Gastrocnemius medialis (tissue), 4 donors: Measurements from ENCODE around the gene EREG. TPM values are rescaled to one million over a fixed set of nuclear protein-coding genes. Genes with fewer than 3 reads are reported as not detected.

Experiments used
- ATAC-seq, 2 donors: fragments of 150-250 bp; one replicate each; pipeline ENCODE4 v1.9.1; 2016
- DNase-seq, 2 donors: peaks; one replicate each; pipeline ENCODE4 v3.0.0-alpha.2; 2019
- H3K27ac ChIP-seq, 4 donors: fragments of 200-600 bp; sonication (generic); 1 replicate in 1 of 4; 2 replicates in 3 of 4; pipeline ENCODE4 v1.5.1; 2016 to 2018; ENCODE audit warnings: mild to moderate bottlenecking in 2 of 4, moderate library complexity in 1 of 4
- H3K27me3 ChIP-seq, 3 donors: fragments of 200-600 bp; sonication (generic) in 2 of 3; 1 replicate in 1 of 3; 2 replicates in 2 of 3; pipeline versions ENCODE4 v1.5.1 to v1.6.0; 2016 to 2019; ENCODE audit warnings: mild to moderate bottlenecking in 1 of 3, moderate library complexity in 1 of 3
- H3K36me3 ChIP-seq, 2 donors: fragments of 200-600 bp; sonication (generic) in 1 of 2; one replicate each; pipeline ENCODE4 v1.5.1; 2017 to 2018
- H3K4me1 ChIP-seq, 2 donors: fragments of 200-600 bp; sonication (generic) in 1 of 2; one replicate each; pipeline ENCODE4 v1.5.1; 2016 to 2017; ENCODE audit warnings: mild to moderate bottlenecking in 2 of 2
- H3K4me3 ChIP-seq, 4 donors: fragments of 200-600 bp; sonication (generic) in 3 of 4; 1 replicate in 1 of 4; 2 replicates in 3 of 4; pipeline ENCODE4 v1.5.1; 2016 to 2019; ENCODE audit warnings: mild to moderate bottlenecking in 2 of 4
- H3K9me3 ChIP-seq, 3 donors: fragments of 200-600 bp; sonication (generic) in 2 of 3; 1 replicate in 1 of 3; 2 replicates in 2 of 3; pipeline ENCODE4 v1.5.1; 2016 to 2019
- CTCF ChIP-seq, 5 experiments: fragments of 450-650 bp in 3 of 5; fragments of 200-600 bp in 2 of 5; sonication (generic) in 2 of 5; IDR thresholded peaks in 4 of 5; conservative IDR thresholded peaks in 1 of 5; 1 replicate in 4 of 5; 2 replicates in 1 of 5; pipeline ENCODE4 v1.5.1; 2016 to 2019; ENCODE audit warnings: antibody characterized with exemption in 5 of 5, mild to moderate bottlenecking in 3 of 5, moderate library complexity in 3 of 5
- POLR2A ChIP-seq, 2 donors: fragments of 450-650 bp; IDR thresholded peaks; one replicate each; pipeline ENCODE4 v1.6.1; 2017; ENCODE audit warnings: antibody characterized with exemption in 2 of 2, mild to moderate bottlenecking in 2 of 2, moderate library complexity in 2 of 2
- in situ Hi-C, 4 donors: fragments of 200-750 bp; cut with MboI; loops; one replicate each; pipeline versions ENCODE4 v1.15.0 to v1.8.0; 2017; ENCODE audit warnings: low sequenced_read_pairs in 4 of 4
- intact Hi-C: fragments of 100-400 bp; cut with DNase I; formaldehyde crosslinking; loops from one replicate; pipeline ENCODE4 v1.15.1; 2023; ENCODE audit warnings: low total_unique reads
- total RNA-seq, 4 donors: library from RNA; depleted of rRNA; stranded (reverse); fragments of >200 nt; gene quantifications; one replicate each; pipeline versions ENCODE4 v1.1.0 to v1.2.3, GENCODE V29; 2016

EREG gene
- total RNA-seq, 4 donors from 2014 or later = 0.07 to 0.84 TPM; not detected in 2

- in situ Hi-C loops = no loop called here
Observed at GRCh38 chr4:74389494-74389893, 24.5 kb downstream of the EREG start.

GRCh38 chr4:74390677-74391076 lies 25.7 kb downstream of the EREG start:
- in situ Hi-C loops = no loop called here
- H3K27me3 ChIP-seq = no peaks in the 10 kb centered on the region

More at GRCh38 chr4:74389494-74389893, 24.5 kb downstream of the EREG start:
- intact Hi-C loops = no loop called here
- H3K4me1 ChIP-seq = no peaks in the 10 kb centered on the region
- no peak overlapping the region for H3K4me3 ChIP-seq
- no peak for ATAC-seq
- no peak for DNase-seq
- H3K27me3 ChIP-seq = no peaks in the 10 kb centered on the region
- no peak for TF ChIP-seq CTCF (IDR thresholded peaks at IDR 0.05 in 4 of 5, conservative IDR thresholded peaks at IDR 0.05 in 1 of 5)
- TF ChIP-seq POLR2A (IDR thresholded peaks at IDR 0.05) = no peak
- H3K9me3 ChIP-seq = no peaks in the 10 kb centered on the region
- no peaks in the 10 kb centered on the region for H3K36me3 ChIP-seq
- no peak overlapping the region for H3K27ac ChIP-seq

GRCh38 chr4:74391346-74391745 lies 26.4 kb downstream of the EREG start:
- in situ Hi-C loops (no loop called here), intact Hi-C loops (no loop called here)
- Histone ChIP-seq H3K4me1 (no peaks in the 10 kb centered on the region), H3K36me3 (no peaks in the 10 kb centered on the region), H3K4me3 (no peak overlapping the region), H3K9me3 (no peaks in the 10 kb centered on the region), H3K27ac (no peak overlapping the region), H3K27me3 (no peaks in the 10 kb centered on the region)
- TF ChIP-seq CTCF (IDR thresholded peaks at IDR 0.05 in 4 of 5, conservative IDR thresholded peaks at IDR 0.05 in 1 of 5) = no peak
- DNase-seq = no peak
- ATAC-seq = no peak

More at GRCh38 chr4:74390677-74391076, 25.7 kb downstream of the EREG start:
- Histone ChIP-seq H3K27ac (no peak overlapping the region), H3K4me3 (no peak overlapping the region), H3K4me1 (no peaks in the 10 kb centered on the region), H3K9me3 (no peaks in the 10 kb centered on the region), H3K36me3 (no peaks in the 10 kb centered on the region)
- DNase-seq (no peak), ATAC-seq (no peak)
- TF ChIP-seq CTCF (IDR thresholded peaks at IDR 0.05 in 4 of 5, conservative IDR thresholded peaks at IDR 0.05 in 1 of 5) (no peak), POLR2A (IDR thresholded peaks at IDR 0.05) (no peak)
- intact Hi-C loops = no loop called here

- no peak for DNase-seq
- no peak for ATAC-seq
Observed at GRCh38 chr4:74391890-74392475, 27.0 kb downstream of the EREG start.

More at GRCh38 chr4:74391890-74392475, 27.0 kb downstream of the EREG start:
- no peak for TF ChIP-seq CTCF (IDR thresholded peaks at IDR 0.05 in 4 of 5, conservative IDR thresholded peaks at IDR 0.05 in 1 of 5)
- no peak for TF ChIP-seq POLR2A (IDR thresholded peaks at IDR 0.05)
- in situ Hi-C loops = no loop called here
- Histone ChIP-seq H3K36me3 (no peaks in the 10 kb centered on the region), H3K27me3 (no peaks in the 10 kb centered on the region), H3K27ac (no peak overlapping the region), H3K9me3 (no peaks in the 10 kb centered on the region), H3K4me3 (no peak overlapping the region), H3K4me1 (no peaks in the 10 kb centered on the region)
- intact Hi-C loops = no loop called here
